IPS-20b (cell line): Measurements from ENCODE around the gene KIAA0753.

ENCODE experiments used
- H3K27ac ChIP-seq: one replicate; pipeline ENCODE4 v1.5.1; 2013; ENCODE audit warnings: low read length
- H3K27me3 ChIP-seq: 2 replicates; pipeline ENCODE4 v1.6.1; 2013; ENCODE audit warnings: mild to moderate bottlenecking, low read length, inconsistent platforms; ENCODE audit not compliant: insufficient read depth
- H3K36me3 ChIP-seq: 2 replicates; pipeline ENCODE4 v1.6.1; 2013; ENCODE audit warnings: low read depth, mild to moderate bottlenecking, inconsistent platforms, low read length, moderate library complexity; ENCODE audit not compliant: insufficient read depth
- H3K4me1 ChIP-seq: 2 replicates; pipeline ENCODE4 v1.6.1; 2013; ENCODE audit warnings: mild to moderate bottlenecking, control low read depth, inconsistent platforms, low read length, moderate library complexity; ENCODE audit not compliant: insufficient read depth
- H3K4me3 ChIP-seq: 2 replicates; pipeline ENCODE4 v1.5.1; 2013; ENCODE audit warnings: mild to moderate bottlenecking, low read length, inconsistent platforms
- H3K9ac ChIP-seq: 2 replicates; pipeline ENCODE4 v1.6.1; 2013; ENCODE audit warnings: low read depth, mild to moderate bottlenecking, inconsistent platforms, low read length, moderate library complexity
- H3K9me3 ChIP-seq: 2 replicates; pipeline ENCODE4 v1.6.1; 2013; ENCODE audit warnings: mild to moderate bottlenecking, low read depth, low read length, inconsistent platforms; ENCODE audit not compliant: insufficient read depth

KIAA0753 gene

DNA sequence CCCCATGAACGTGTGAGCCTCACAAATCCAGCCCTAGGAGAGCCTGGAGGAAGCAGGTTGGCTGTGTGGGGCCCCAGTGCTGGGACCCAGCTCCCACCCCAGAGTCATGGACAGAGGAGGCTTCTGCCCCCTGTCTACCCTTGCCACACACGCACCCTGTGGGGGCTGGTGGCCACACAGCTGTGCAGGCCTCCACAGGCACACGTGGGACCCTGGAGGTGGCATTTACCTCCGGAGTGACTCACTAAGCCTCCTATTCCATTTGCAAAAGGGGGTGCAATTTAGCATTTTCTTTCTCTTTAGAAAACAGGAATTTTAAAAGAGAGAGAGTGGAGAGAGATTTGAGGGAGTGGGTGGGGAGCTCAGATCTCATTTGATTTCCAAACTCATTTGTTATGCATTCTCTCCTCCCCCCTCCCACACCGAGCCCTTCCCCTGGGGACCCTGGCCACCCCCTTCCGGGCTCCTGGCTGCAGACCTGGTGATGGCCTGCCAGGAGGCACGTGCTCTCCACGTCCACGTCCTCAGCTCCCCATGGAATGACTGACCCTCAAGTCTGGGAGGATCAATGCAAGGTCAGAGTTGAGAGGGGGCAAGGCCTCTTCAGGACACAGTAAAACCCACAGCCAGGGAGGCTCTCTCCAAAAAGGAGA lies 91.0 kb downstream of the KIAA0753 start:
- Histone ChIP-seq H3K27ac (no peak overlapping the region), H3K36me3 (no peaks in the 10 kb centered on the region), H3K4me3 (no peak overlapping the region), H3K27me3 (peaks cover 24% of the 10 kb centered on the region), H3K9ac (no peak overlapping the region), H3K9me3 (no peaks in the 10 kb centered on the region), H3K4me1 (peaks cover 14% of the 10 kb centered on the region; the same call in 1 of the 2 replicates)

DNA sequence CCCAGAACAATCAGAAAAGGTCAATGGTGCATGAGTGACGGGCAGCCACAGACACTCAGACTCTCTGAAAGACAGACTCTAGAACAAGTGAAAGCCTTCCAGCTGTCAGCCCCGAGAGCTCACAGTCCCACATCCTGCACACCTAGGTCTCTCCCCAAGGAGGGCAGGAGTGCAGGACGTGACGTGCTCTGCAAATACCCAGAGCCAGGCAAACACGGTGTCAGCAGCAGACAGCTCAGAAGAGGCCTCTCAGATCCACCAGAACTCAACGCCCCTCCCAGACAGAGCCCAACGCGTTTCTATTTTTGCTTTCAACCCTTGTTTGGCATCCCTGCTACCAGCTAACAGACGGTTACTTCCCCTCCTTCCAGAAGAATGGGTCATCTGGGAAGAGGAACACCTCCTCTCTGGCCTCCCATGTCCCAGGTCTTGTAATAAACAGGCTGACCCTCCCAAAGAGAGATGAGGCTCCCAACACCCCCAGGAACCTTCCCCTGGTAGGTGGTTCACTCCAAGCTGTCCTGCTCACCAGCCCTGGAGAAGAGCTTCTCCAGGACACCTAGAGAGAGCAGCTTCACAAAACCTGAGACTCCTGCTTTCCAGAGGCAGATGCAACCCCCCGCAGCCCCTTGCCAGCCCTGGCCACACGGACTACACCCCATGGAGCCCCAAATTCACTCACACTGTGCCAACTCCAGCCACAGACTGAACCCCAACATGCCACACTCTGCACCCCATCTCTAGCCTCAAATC lies 91.8 kb downstream of the KIAA0753 start:
- Histone ChIP-seq H3K36me3 (no peaks in the 10 kb centered on the region), H3K27me3 (peaks cover 17% of the 10 kb centered on the region), H3K9me3 (no peaks in the 10 kb centered on the region), H3K4me1 (peaks cover 12% of the 10 kb centered on the region; the same call in 1 of the 2 replicates), H3K4me3 (no peak overlapping the region), H3K9ac (no peak overlapping the region), H3K27ac (no peak overlapping the region)

DNA sequence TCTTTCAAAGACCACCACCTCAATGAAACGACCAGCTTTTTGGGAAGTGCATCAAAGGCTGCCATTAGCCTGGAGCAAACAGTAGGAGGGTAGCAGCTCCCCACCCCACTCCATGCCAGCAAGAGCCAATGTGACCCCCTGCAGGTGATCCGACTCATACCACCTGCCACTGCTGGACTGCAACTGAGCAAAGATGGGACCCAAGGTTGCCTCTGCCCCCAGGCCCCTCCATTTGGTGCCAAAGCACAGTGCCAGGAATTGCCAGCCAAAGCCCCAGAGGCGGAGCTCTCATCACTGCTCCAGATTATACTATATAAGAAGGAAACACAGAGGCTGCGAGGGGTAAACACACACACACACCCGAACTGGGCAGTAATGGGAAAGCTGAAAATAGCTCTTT lies 92.5 kb downstream of the KIAA0753 start:
- H3K27ac ChIP-seq: no peak overlapping the region
- H3K4me1 ChIP-seq: peaks cover 12% of the 10 kb centered on the region; the same call in 1 of the 2 replicates
- H3K36me3 ChIP-seq: no peaks in the 10 kb centered on the region
- H3K27me3 ChIP-seq: peaks cover 10% of the 10 kb centered on the region
- no peak overlapping the region for H3K4me3 ChIP-seq
- no peaks in the 10 kb centered on the region for H3K9me3 ChIP-seq
- no peak overlapping the region for H3K9ac ChIP-seq

DNA sequence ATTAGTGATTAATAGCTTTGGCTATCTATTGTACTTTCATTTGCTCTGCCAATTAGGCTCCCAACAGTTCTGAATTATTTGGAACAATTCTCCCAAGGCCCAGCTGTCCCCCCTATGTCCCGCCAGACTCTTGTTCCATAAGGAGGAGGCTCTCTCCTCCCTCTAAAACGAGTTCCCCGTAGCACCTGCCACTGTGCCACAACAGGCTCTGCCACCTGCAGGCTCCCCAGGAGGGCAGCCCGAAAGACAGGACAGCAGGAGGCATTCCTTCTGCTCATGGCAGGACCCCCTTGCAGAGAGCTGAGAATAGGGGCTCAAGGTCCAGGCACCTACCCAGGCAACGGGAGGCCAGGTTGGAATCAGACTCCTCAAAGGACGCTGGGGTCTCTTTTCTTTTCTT lies 93.2 kb downstream of the KIAA0753 start:
- H3K27me3 ChIP-seq: peaks cover 7% of the 10 kb centered on the region; the same call in 1 of the 2 replicates
- H3K9me3 ChIP-seq: no peaks in the 10 kb centered on the region
- no peak overlapping the region for H3K4me3 ChIP-seq
- no peak overlapping the region for H3K9ac ChIP-seq
- H3K27ac ChIP-seq: no peak overlapping the region
- H3K4me1 ChIP-seq: peaks cover 11% of the 10 kb centered on the region; the same call in 1 of the 2 replicates
- no peaks in the 10 kb centered on the region for H3K36me3 ChIP-seq

DNA sequence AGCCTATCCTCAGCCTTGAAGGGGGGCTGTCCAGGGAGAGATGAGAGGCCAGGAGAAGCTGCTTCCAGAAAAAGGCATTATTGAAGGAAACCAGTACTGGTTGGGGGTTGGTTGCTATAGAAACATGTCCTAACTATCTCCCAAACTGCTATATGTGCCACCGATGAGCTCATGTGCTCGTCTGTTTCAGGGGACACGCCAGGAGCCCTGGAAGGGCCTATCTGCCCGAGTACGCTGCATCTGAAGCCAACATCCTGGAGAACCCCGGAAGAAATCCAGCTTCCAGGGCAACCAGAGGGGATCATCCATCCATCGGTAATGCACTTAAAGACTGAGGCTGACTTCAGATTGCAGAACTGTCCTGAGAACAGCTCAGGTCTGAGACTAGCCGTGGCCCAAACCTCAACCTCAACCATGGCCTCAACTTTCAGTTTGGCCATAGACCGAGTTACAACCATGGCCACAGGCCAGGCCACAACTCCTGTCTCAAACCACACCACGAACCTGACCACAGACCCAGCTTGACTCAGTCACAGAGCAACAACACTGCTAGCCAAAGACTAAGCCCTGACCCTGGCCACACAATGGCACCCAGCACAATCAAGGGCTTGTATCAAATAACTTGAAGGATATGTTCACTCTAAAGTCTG lies 94.3 kb downstream of the KIAA0753 start:
- Histone ChIP-seq H3K27ac (no peak overlapping the region), H3K36me3 (no peaks in the 10 kb centered on the region), H3K27me3 (peaks cover 4% of the 10 kb centered on the region; the same call in 1 of the 2 replicates), H3K9me3 (no peaks in the 10 kb centered on the region), H3K9ac (no peak overlapping the region), H3K4me3 (no peak overlapping the region), H3K4me1 (peaks cover 7% of the 10 kb centered on the region; the same call in 1 of the 2 replicates)

DNA sequence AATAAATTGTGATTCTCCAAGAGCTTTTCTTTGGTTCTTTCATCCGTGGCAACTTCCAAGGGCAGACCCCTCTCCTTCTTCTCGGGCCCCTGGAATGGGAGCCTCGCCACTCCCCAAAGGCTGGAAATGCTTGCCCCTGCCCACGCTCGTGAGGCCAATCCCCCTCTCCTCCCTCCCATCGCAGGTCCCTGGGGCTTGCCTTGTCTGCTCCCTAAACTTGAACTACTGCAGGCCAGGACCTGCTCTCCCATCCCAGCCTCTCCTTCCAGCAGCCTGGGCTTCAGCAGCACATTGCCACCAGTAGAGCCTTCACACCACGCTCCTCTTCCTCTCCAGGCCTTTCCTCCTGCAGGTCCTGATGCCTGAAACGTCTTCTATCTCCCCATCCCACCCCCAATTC lies 95.2 kb downstream of the KIAA0753 start:
- Histone ChIP-seq H3K27ac (no peak overlapping the region), H3K4me1 (peaks cover 8% of the 10 kb centered on the region), H3K9me3 (no peaks in the 10 kb centered on the region), H3K36me3 (no peaks in the 10 kb centered on the region), H3K4me3 (no peak overlapping the region), H3K9ac (no peak overlapping the region), H3K27me3 (peaks cover 4% of the 10 kb centered on the region; the same call in 1 of the 2 replicates)

DNA sequence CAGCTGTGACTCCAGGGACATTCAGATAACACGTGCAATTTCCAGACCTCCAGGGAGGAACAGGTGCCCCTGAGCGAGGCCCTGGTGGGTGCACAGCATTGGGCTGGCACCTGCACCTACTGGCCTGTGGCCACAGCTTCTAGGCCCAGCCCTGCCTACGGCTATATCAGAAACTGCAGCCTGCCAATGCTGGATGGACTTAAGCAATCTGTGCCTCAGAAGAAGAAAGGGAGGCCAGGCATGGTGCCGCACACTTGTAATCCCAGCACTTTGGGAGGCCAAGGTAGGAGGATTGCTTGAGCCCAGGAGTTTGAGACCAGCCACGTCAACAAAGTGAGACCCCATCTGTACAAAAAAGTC lies 96.5 kb downstream of the KIAA0753 start:
- no peak overlapping the region for H3K4me3 ChIP-seq
- H3K36me3 ChIP-seq: no peaks in the 10 kb centered on the region
- no peak overlapping the region for H3K27ac ChIP-seq

DNA sequence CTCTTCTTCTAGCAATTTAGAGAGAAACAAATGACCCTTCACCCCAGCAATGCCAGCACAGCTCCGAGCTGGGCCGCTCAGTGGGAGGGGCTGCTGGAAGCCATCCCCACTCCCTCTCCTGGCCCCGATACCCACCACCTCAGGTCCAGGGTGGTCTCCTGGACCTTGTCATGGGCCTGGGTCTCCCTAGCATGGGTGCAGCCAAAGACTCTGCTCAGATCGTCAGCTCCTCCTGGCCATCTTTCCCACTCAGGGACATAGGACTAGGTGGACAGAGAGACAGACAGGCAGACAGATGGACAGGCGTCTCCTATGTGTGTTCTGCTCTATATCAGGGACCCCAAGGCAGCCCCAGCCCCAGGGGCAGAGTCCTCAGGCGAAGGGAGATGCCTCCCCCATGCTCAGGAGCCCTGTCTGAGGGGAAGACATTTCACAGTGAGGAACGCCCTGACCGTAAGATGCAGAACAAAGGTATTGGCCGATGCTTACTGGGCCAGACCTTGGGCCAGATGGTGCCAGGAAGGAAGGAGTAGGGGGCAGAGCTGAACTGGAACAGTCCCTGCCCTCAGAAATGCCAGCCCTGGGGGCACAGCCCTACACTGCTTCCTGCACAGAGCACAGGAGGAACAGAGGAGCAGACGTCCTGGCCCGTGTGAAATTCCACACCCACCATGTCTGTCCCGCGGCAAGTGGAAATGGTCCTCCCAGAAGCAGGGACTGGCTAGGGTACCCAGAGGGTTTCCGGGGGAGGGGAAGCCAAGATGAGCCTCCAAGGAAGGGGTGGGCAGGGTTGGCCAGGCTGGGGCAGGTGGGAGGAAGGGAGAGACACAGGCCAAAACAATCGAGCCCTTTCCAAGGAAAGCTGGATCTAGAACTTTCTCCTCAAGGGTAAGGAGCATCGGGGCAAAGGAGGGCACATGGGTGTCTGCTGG lies 97.2 kb downstream of the KIAA0753 start:
- no peak overlapping the region for H3K27ac ChIP-seq
- H3K27me3 ChIP-seq: peaks cover 4% of the 10 kb centered on the region; the same call in 1 of the 2 replicates
- H3K4me1 ChIP-seq: peaks cover 11% of the 10 kb centered on the region
- H3K36me3 ChIP-seq: no peaks in the 10 kb centered on the region
- no peak overlapping the region for H3K4me3 ChIP-seq
- H3K9me3 ChIP-seq: peaks cover 6% of the 10 kb centered on the region; the same call in 1 of the 2 replicates
- H3K9ac ChIP-seq: no peak overlapping the region

More for the DNA sequence above, 96.5 kb downstream of the KIAA0753 start:
- H3K9me3 ChIP-seq: peaks cover 4% of the 10 kb centered on the region; the same call in 1 of the 2 replicates
- H3K27me3 ChIP-seq: peaks cover 4% of the 10 kb centered on the region; the same call in 1 of the 2 replicates
- H3K9ac ChIP-seq: no peak overlapping the region
- H3K4me1 ChIP-seq: peaks cover 11% of the 10 kb centered on the region

DNA sequence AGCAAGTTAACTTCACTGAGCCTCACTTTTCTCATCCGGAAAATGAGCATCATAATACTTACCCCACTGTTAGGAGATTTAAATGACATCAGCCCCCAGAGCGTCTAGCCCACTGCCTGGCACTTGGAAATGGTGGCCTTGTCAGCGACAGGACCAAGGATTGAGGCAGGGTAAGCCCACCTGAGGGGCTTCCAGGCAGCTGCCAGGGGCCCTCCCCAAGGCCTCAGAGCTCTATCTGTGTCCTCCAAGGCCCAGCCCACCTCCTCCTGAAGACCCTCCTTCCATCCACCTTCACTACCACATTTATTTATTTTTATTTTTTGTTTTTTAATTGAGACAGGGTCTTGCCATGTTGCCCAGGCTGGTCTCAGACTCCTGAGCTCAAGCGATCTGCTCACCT lies 97.9 kb downstream of the KIAA0753 start:
- no peaks in the 10 kb centered on the region for H3K36me3 ChIP-seq
- peaks cover 6% of the 10 kb centered on the region; the same call in 1 of the 2 replicates for H3K9me3 ChIP-seq
- H3K4me3 ChIP-seq: no peak overlapping the region
- peaks cover 4% of the 10 kb centered on the region; the same call in 1 of the 2 replicates for H3K27me3 ChIP-seq
- no peak overlapping the region for H3K27ac ChIP-seq
- H3K9ac ChIP-seq: no peak overlapping the region
- H3K4me1 ChIP-seq: peaks cover 11% of the 10 kb centered on the region

DNA sequence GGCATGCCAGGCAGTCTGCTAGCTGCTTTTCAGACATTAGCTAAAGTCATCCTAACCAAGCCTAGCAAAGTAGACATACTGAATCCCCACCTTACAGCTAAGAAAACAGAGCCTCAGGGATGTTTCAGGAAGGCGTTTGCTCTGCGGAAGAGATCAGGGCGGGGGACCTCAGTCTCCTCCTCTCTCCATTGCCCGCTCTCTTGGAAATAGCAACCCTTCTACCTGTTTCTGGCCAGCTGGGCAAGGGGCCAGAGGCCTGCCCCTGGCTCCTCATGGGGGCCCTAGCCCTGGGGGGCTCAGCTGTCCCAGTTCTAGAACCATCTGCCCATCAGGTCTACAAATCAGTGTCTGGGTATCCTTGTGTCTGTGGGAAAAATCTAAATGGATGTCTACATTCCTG lies 98.6 kb downstream of the KIAA0753 start:
- Histone ChIP-seq H3K9ac (no peak overlapping the region), H3K36me3 (no peaks in the 10 kb centered on the region), H3K27ac (no peak overlapping the region), H3K9me3 (peaks cover 6% of the 10 kb centered on the region; the same call in 1 of the 2 replicates), H3K4me3 (no peak overlapping the region), H3K4me1 (peaks cover 11% of the 10 kb centered on the region), H3K27me3 (peaks cover 4% of the 10 kb centered on the region; the same call in 1 of the 2 replicates)

DNA sequence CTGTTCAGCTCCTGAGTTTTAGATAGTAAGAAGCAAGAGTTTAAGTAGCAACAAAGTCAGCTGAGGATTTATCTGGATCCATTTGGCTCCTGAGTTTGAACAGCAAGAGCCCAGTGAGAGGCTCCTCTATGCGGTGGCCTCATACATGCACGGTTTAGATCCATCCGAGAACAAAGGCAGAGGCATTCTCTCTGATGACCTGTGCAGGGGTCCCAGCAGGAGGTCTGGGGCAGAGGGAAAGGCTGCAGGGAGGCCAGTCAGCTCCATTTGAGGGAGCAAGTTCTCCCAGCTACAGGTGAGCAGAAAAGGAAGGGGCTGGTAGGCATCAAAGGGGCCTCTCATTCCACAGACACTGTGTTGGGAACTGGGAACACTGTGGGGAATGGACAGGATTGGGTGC lies 100.6 kb downstream of the KIAA0753 start:
- H3K9me3 ChIP-seq: peaks cover 6% of the 10 kb centered on the region; the same call in 1 of the 2 replicates
- no peak overlapping the region for H3K4me3 ChIP-seq
- H3K9ac ChIP-seq: no peak overlapping the region
- no peak overlapping the region for H3K27ac ChIP-seq
- no peaks in the 10 kb centered on the region for H3K36me3 ChIP-seq
- peaks cover 7% of the 10 kb centered on the region for H3K4me1 ChIP-seq
- no peaks in the 10 kb centered on the region for H3K27me3 ChIP-seq
